ENCODE data around the gene POLR3E. TPM values are rescaled to one million over a fixed set of nuclear protein-coding genes. Genes with fewer than 3 reads are reported as not detected.
A peak's percentile ranks its signal among the peaks of the same experiment; 100 is the strongest.

Gene POLR3E
- total RNA-seq (2021) (69.8 and 80.6 TPM in 2 replicates), Bru-seq, nascent RNA (percentile 75 among the genes with signal in this experiment), BruChase-seq, experiment 1, labeled RNA remaining after a 2-hour chase (percentile 87 among the genes with signal in this experiment), BruChase-seq, experiment 2, labeled RNA remaining after a 6-hour chase (percentile 84 among the genes with signal in this experiment)
- long read RNA-seq, transcript POLR3E-201 (21 exons, 3,697 nt): major isoform, 23 of 43 reads
- long read RNA-seq, partial matches to known transcripts: 7 of 43 reads
- long read RNA-seq, other reads (novel, unspliced or antisense): 10 of 43 reads

- peak within 1 kb of the TSS; percentile 96 for H3K27ac ChIP-seq (ENCODE audit: low read depth, low read length, poor library complexity, severe bottlenecking)
- no peaks in the 10 kb centered on the region for H3K9me3 ChIP-seq (ENCODE audit: low read depth, low read length, poor library complexity, severe bottlenecking)
- no peak for TF ChIP-seq EZH2 (IDR thresholded peaks at IDR 0.05; ENCODE audit: borderline replicate concordance, low read depth, low read length, poor library complexity, severe bottlenecking)
- peak; percentile 95 for TF ChIP-seq CTCF (conservative IDR thresholded peaks at IDR 0.05; ENCODE audit: low read depth, low read length)
- ChIA-PET POLR2A (ENCODE audit: low non-redundant PET) (no interaction called here), CTCF (no interaction called here)
- H3K36me3 ChIP-seq (ENCODE audit: insufficient read depth, low read length, poor library complexity, severe bottlenecking): peaks cover under 1% of the 10 kb centered on the region
- no TSS peak for BruUV-seq (replicated peaks)
- no peaks in the 10 kb centered on the region for H3K27me3 ChIP-seq (replicated peaks; ENCODE audit: insufficient read depth, low read depth, low read length, poor library complexity)
- intact Hi-C loops (cut with micrococcal nuclease; ENCODE audit: unreplicated experiment): loop anchor here (1.0 kb wide), 1 partner anchor 101 kb away; no protein-coding TSS in a partner anchor
- peak within 1 kb of the TSS; percentile 88 for H3K4me3 ChIP-seq (ENCODE audit: low read depth, low read length, poor library complexity, severe bottlenecking)
- peak; percentile 99 for DNase-seq (ENCODE audit: low spot score)
- no peaks in the 10 kb centered on the region for H3K4me1 ChIP-seq (ENCODE audit: insufficient read depth, low read length, poor library complexity, severe bottlenecking)
Measured at GRCh38 chr16:22297114-22297870, at the start of gene POLR3E. Gene POLR3E (plus strand): TSS chr16:22297409. CDS start chr16:22302969, 5,560 bp downstream.

- Histone ChIP-seq H3K27ac (ENCODE audit: low read depth, low read length, poor library complexity, severe bottlenecking) (no peak overlapping the region), H3K9me3 (ENCODE audit: low read depth, low read length, poor library complexity, severe bottlenecking) (peaks cover 4% of the 10 kb centered on the region), H3K4me3 (ENCODE audit: low read depth, low read length, poor library complexity, severe bottlenecking) (no peak overlapping the region), H3K36me3 (ENCODE audit: insufficient read depth, low read length, poor library complexity, severe bottlenecking) (no peaks in the 10 kb centered on the region), H3K27me3 (replicated peaks; ENCODE audit: insufficient read depth, low read depth, low read length, poor library complexity) (no peaks in the 10 kb centered on the region), H3K4me1 (ENCODE audit: insufficient read depth, low read length, poor library complexity, severe bottlenecking) (no peaks in the 10 kb centered on the region)
- TF ChIP-seq CTCF (conservative IDR thresholded peaks at IDR 0.05; ENCODE audit: low read depth, low read length) (no peak), EZH2 (IDR thresholded peaks at IDR 0.05; ENCODE audit: borderline replicate concordance, low read depth, low read length, poor library complexity, severe bottlenecking) (no peak)
- POLR2A ChIA-PET (ENCODE audit: low non-redundant PET): no interaction called here
- no peak for DNase-seq (ENCODE audit: low spot score)
- BruUV-seq (replicated peaks): no TSS peak
- intact Hi-C loops (cut with micrococcal nuclease; ENCODE audit: unreplicated experiment): no loop called here
- CTCF ChIA-PET: no interaction called here
Measured at GRCh38 chr16:22250522-22250921, 46.7 kb upstream of the POLR3E start.

- TF ChIP-seq EZH2 (IDR thresholded peaks at IDR 0.05; ENCODE audit: borderline replicate concordance, low read depth, low read length, poor library complexity, severe bottlenecking) (no peak), CTCF (conservative IDR thresholded peaks at IDR 0.05; ENCODE audit: low read depth, low read length) (no peak)
- POLR2A ChIA-PET (ENCODE audit: low non-redundant PET): no interaction called here
- no peak for DNase-seq (ENCODE audit: low spot score)
- no peak overlapping the region for H3K27ac ChIP-seq (ENCODE audit: low read depth, low read length, poor library complexity, severe bottlenecking)
- intact Hi-C loops (cut with micrococcal nuclease; ENCODE audit: unreplicated experiment): no loop called here
- BruUV-seq (replicated peaks): no TSS peak
- H3K4me1 ChIP-seq (ENCODE audit: insufficient read depth, low read length, poor library complexity, severe bottlenecking): no peaks in the 10 kb centered on the region
- H3K27me3 ChIP-seq (replicated peaks; ENCODE audit: insufficient read depth, low read depth, low read length, poor library complexity): no peaks in the 10 kb centered on the region
- CTCF ChIA-PET: no interaction called here
- no peaks in the 10 kb centered on the region for H3K36me3 ChIP-seq (ENCODE audit: insufficient read depth, low read length, poor library complexity, severe bottlenecking)
- peaks cover 4% of the 10 kb centered on the region for H3K9me3 ChIP-seq (ENCODE audit: low read depth, low read length, poor library complexity, severe bottlenecking)
- no peak overlapping the region for H3K4me3 ChIP-seq (ENCODE audit: low read depth, low read length, poor library complexity, severe bottlenecking)
Measured at GRCh38 chr16:22252317-22252716, 44.9 kb upstream of the POLR3E start.

Measured in A673 (cell line).